Right hindlimb (tissue), 1 donor: ENCODE results near the gene SOX11.
"Not testable (repeated sequence)": the region's sequence is repeated elsewhere in the genome, so short reads cannot be mapped to it uniquely, and the experiment has no call there.

Experiments used
- DNase-seq: peaks from one replicate; pipeline ENCODE4 v3.0.0-alpha.2; 2018

Gene SOX11

DNA sequence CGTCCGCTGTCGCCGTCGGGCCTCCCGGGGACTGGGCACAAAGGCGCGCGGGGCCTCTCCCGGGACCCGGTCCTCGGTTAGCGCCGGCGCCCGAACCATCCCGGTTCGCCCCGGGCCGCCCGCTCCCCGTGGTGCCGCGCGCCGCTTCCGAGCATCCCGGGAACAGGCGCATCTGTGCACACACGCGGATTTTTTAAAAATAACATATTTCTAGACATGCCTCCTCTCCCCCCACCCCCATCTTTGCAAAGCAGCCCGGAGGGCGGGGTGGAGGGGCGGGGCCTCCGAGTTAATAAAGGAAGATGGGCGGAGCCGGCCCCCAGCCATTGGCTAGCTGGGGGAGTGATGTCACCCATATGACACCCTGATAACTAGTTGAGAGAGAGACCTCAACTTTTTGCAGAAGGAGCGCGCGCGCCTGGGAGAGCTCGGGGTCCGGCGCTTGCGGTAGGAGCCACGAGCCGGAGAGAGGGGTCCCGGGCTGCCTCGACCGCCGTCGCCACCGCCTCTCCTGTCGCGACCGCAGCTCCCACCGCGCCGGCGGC lies at the start of gene SOX11:
SOX11 (plus strand) TSS at position 400 of the 545 bp plus-strand sequence. CDS start 338 bp downstream, outside the sequence.
- peak; percentile 98 for DNase-seq

GRCh38 chr2:5652734-5653133 lies 39.5 kb upstream of the SOX11 start:
- DNase-seq: not testable (repeated sequence)

- DNase-seq: not testable (repeated sequence)
Measured at GRCh38 chr2:5653756-5654155, 38.4 kb upstream of the SOX11 start.

DNA sequence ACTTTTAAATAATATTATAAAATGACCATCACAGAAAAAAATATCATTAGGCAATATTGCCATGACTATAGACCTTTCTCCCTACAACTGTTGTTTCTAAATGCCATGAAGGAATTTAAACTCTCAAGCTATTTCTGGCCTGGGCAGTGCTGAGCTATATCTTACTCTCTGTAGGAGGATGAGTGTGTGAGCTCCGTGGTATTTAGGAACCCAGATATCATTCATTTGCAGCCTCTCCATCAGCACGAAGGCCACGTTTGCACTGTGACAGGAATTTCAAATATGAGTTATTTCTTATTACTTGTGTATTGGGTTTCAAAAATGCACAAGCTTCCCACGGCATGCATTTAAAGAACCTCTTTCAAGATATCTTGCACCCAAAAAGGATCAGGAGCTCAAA lies 35.0 kb upstream of the SOX11 start:
- no peak for DNase-seq

DNA sequence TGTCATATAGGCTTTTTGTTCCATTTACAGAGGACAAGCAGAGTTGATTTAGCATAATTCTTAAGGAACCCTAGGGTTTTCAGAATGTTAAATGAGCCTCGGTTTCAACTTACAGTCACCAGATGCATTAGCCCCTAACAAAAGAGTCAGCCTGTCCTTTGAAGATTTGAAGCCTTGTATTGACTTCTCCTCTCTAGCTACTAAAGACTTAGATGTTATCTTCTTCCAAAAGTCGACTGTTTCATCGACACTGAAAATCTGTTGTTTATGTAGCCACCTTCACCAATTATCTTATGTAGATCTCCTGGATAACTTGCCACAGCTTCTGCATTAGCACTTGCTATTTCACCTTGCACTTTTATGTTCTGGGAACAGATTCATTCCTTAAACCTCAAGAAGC lies 31.6 kb upstream of the SOX11 start:
- no peak for DNase-seq

DNA sequence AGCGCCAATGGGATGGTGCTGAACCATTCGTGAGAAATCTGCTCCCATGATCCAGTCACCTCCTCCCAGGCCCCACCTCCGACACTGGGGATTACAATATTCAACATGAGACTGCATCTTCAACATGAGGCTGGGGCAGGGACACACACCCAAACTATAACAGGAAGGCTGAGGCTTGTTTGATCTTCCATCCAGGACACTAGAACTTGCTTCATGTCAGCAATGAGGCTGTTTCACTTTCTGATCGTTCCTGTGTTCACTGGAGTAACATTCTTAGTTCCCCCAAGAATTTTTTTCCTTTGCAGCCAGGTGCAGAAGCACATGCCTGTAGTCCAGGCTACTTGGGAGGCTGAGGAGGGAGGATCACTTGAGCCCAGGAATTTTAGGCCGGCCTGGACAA lies 30.8 kb upstream of the SOX11 start:
- no peak for DNase-seq

GRCh38 chr2:5664278-5664681 lies 27.9 kb upstream of the SOX11 start:
- no peak for DNase-seq

GRCh38 chr2:5665066-5665465 lies 27.1 kb upstream of the SOX11 start:
- DNase-seq: no peak

- no peak for DNase-seq
Measured at GRCh38 chr2:5666798-5667197, 25.4 kb upstream of the SOX11 start.

GRCh38 chr2:5667655-5668054 lies 24.5 kb upstream of the SOX11 start:
- DNase-seq: not testable (repeated sequence)

DNA sequence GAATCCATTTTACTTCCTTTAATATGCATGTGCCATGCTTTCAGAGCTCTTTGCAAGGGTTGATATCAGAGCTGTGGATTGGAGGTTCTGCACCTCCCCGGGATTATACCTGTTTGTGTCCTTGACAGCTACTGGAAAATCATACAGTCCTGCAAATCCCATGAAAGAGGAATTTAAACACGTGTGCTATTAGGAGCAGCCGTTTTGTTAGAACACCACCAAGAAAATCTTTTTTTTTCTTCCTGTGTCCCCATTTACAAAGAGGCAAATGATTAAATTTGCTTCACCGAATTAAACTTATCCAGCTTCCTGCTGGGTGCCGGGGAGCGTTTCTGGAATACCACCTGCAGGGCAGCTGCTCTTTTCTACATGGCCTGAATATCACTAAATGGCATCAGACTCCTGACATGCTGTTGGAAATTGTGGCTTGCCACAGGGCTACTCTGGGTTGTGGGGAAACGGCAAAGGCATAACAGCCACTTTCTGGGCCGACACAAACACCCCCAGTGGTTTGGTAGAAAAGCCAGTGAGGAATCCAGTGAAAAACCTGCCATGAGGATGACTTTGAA lies 23.4 kb upstream of the SOX11 start:
- no peak for DNase-seq

- DNase-seq: no peak
Measured at GRCh38 chr2:5672749-5673144, 19.4 kb upstream of the SOX11 start.

DNA sequence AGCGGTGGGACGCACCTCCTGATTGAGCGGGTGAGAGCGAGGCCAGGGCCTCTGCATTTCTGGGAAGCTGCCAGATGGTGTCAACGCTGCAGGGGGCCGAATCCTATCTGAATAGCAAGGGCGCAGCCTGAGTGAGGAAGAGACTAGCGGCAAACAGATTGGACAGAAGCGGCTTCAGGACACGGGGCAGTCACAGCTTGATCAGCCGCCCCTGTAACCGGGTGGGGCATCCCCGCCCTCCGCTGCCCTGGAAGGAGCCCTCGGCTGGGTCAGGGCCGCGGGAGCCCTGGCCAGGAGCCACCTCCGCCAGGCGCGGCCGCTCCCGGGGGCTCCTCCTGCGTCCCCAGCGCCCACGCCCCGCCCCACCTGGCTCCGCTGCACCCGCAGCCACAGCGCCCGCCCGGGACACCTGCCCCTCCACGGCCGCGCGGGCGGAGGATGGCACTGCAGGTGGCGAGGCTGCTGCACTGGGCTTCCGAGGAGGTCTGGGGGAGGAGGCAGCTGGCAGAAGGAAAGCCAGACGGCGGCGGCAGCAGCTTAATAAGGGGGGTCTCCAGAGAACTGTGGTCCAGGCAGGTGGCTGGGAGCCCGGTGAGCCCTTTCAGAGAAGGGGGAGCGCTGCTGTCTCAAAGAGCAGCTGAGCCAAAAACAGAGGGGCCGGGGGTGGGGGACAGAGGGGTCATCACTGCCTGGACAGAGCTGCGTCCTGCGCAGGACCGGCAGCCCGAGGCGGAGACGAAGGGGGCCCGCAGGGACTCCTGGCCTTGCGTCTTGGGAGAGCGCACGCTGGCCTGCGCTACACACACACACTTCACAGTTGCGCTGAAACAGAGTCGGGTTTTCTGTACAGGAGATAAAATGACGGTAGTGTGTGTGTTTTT lies 18.8 kb upstream of the SOX11 start:
- peak; percentile 45 for DNase-seq

DNA sequence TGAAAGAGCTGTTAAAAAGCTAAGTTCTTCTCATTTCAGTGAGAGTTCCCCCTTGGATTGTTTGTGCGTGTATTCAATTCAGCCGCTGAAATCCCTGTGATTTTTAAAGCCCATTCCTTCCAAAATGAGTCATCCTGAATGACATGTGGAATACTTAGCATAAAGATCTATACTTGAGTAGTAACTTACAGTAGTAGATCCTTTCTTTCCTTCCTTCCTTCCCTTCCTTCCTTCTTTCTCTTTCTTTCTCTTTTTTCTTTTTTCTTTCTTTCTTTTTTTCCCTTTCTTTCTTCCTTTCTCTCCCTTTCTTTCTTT lies 18.2 kb upstream of the SOX11 start:
- DNase-seq: no peak

GRCh38 chr2:5677133-5677532 lies 15.1 kb upstream of the SOX11 start:
- DNase-seq: no peak

- DNase-seq: no peak
Measured at GRCh38 chr2:5683471-5683870, 8.7 kb upstream of the SOX11 start.

- no peak for DNase-seq
Measured at GRCh38 chr2:5685225-5685624, 7.0 kb upstream of the SOX11 start.

GRCh38 chr2:5686068-5686467 lies 6.1 kb upstream of the SOX11 start:
- no peak for DNase-seq

GRCh38 chr2:5686536-5686935 lies 5.6 kb upstream of the SOX11 start:
- DNase-seq: no peak

- no peak for DNase-seq
Measured at GRCh38 chr2:5689750-5690149, 2.4 kb upstream of the SOX11 start.

GRCh38 chr2:5690286-5690685 lies 1.9 kb upstream of the SOX11 start:
- no peak for DNase-seq

- no peak for DNase-seq
Measured at GRCh38 chr2:5690718-5691220, 1.4 kb upstream of the SOX11 start.

GRCh38 chr2:5691221-5691984 lies 781 bp upstream of the SOX11 start:
- DNase-seq: peak; percentile 90
